Liver (tissue), 9 donors: Measurements from ENCODE around the gene ZDHHC4. TPM values are rescaled to one million over a fixed set of nuclear protein-coding genes. Genes with fewer than 3 reads are reported as not detected.

Experiments
- DNase-seq: peaks from one replicate; pipeline ENCODE4 v3.0.0-alpha.2; 2017; ENCODE audit warnings: low spot score
- H3K27ac ChIP-seq, 2 donors: one replicate each; pipeline ENCODE4 v1.7.0; 2013; ENCODE audit warnings: inconsistent platforms in 2 of 2, low read length in 2 of 2, control low read depth in 1 of 2, low read depth in 1 of 2, mild to moderate bottlenecking in 1 of 2
- H3K27me3 ChIP-seq, 4 donors: one replicate each; pipeline versions ENCODE4 v1.6.1 to v1.7.0; 2013; ENCODE audit warnings: low read length in 3 of 4, inconsistent platforms in 1 of 4, mild to moderate bottlenecking in 1 of 4, moderate library complexity in 1 of 4; ENCODE audit not compliant: control insufficient read depth in 4 of 4, insufficient read depth in 4 of 4
- H3K36me3 ChIP-seq, 4 donors: one replicate each; pipeline versions ENCODE4 v1.6.1 to v1.7.0; 2013; ENCODE audit warnings: low read length in 3 of 4, mild to moderate bottlenecking in 3 of 4, low read depth in 1 of 4, moderate library complexity in 1 of 4; ENCODE audit not compliant: control insufficient read depth in 4 of 4, insufficient read depth in 3 of 4
- H3K4me1 ChIP-seq, 4 donors: one replicate each; pipeline versions ENCODE4 v1.6.1 to v1.7.0; 2013; ENCODE audit warnings: low read length in 3 of 4, mild to moderate bottlenecking in 3 of 4, moderate library complexity in 1 of 4; ENCODE audit not compliant: control insufficient read depth in 4 of 4, insufficient read depth in 4 of 4
- H3K4me3 ChIP-seq, 3 donors: one replicate each; pipeline versions ENCODE4 v1.6.1 to v1.7.0; 2013; ENCODE audit warnings: low read length in 3 of 3, control low read depth in 1 of 3, low read depth in 1 of 3, mild to moderate bottlenecking in 1 of 3
- H3K9ac ChIP-seq, 2 donors: one replicate each; pipeline ENCODE4 v1.7.0; 2013; ENCODE audit warnings: low read length in 2 of 2, mild to moderate bottlenecking in 2 of 2, moderate library complexity in 2 of 2, control low read depth in 1 of 2, low read depth in 1 of 2
- H3K9me3 ChIP-seq, 4 donors: one replicate each; pipeline versions ENCODE4 v1.6.1 to v1.7.0; 2013; ENCODE audit warnings: low read length in 3 of 4; ENCODE audit not compliant: control insufficient read depth in 4 of 4
- ATF3 ChIP-seq: IDR thresholded peaks from 2 replicates; pipeline ENCODE4 v1.6.1; 2016; ENCODE audit warnings: antibody characterized with exemption
- CTCF ChIP-seq: fragments of 150-350 bp; IDR thresholded peaks from 2 replicates; pipeline ENCODE4 v1.5.1; 2017; ENCODE audit warnings: improper control_type of control experiment, low read depth, low read length; ENCODE audit not compliant: missing input control
- EGR1 ChIP-seq, 2 donors: IDR thresholded peaks; 2 replicates each; pipeline ENCODE4 v1.6.1; 2016 to 2018; ENCODE audit warnings: antibody characterized with exemption in 2 of 2, low read depth in 2 of 2
- FOXA1 ChIP-seq: IDR thresholded peaks from 2 replicates; pipeline ENCODE4 v1.6.1; 2016; ENCODE audit warnings: antibody characterized with exemption
- FOXA2 ChIP-seq: IDR thresholded peaks from 2 replicates; pipeline ENCODE4 v1.6.1; 2016; ENCODE audit warnings: antibody characterized with exemption
- GABPA ChIP-seq, 2 donors: IDR thresholded peaks in 1 of 2; conservative IDR thresholded peaks in 1 of 2; 2 replicates each; pipeline ENCODE4 v1.6.1; 2016; ENCODE audit warnings: antibody characterized with exemption in 2 of 2, mild to moderate bottlenecking in 1 of 2, moderate library complexity in 1 of 2
- HNF4A ChIP-seq, 2 donors: conservative IDR thresholded peaks; 2 replicates each; pipeline ENCODE4 v1.6.1; 2016; ENCODE audit warnings: antibody characterized with exemption in 2 of 2, mild to moderate bottlenecking in 2 of 2
- HNF4G ChIP-seq: IDR thresholded peaks from 2 replicates; pipeline ENCODE4 v1.6.1; 2016; ENCODE audit warnings: antibody characterized with exemption
- JUND ChIP-seq, 2 donors: IDR thresholded peaks; 2 replicates each; pipeline ENCODE4 v1.6.1; 2016; ENCODE audit warnings: antibody characterized with exemption in 2 of 2
- MAX ChIP-seq: IDR thresholded peaks from 2 replicates; pipeline ENCODE4 v1.6.1; 2016; ENCODE audit warnings: antibody characterized with exemption
- NR2F2 ChIP-seq: IDR thresholded peaks from 2 replicates; pipeline ENCODE4 v1.6.1; 2016; ENCODE audit warnings: antibody characterized with exemption
- RAD21 ChIP-seq, 2 donors: IDR thresholded peaks; 2 replicates each; pipeline ENCODE4 v1.6.1; 2016; ENCODE audit warnings: antibody characterized with exemption in 2 of 2, mild to moderate bottlenecking in 2 of 2
- REST ChIP-seq: IDR thresholded peaks from 2 replicates; pipeline ENCODE4 v1.6.1; 2016; ENCODE audit warnings: antibody characterized with exemption, mild to moderate bottlenecking
- RXRA ChIP-seq, 2 donors: IDR thresholded peaks; 2 replicates each; pipeline ENCODE4 v1.6.1; 2017 to 2018; ENCODE audit warnings: antibody characterized with exemption in 2 of 2, mild to moderate bottlenecking in 1 of 2
- SP1 ChIP-seq: IDR thresholded peaks from 2 replicates; pipeline ENCODE4 v1.6.1; 2018; ENCODE audit warnings: antibody characterized with exemption, mild to moderate bottlenecking
- TAF1 ChIP-seq: conservative IDR thresholded peaks from 2 replicates; pipeline ENCODE4 v1.6.1; 2016; ENCODE audit warnings: antibody characterized with exemption, mild to moderate bottlenecking
- YY1 ChIP-seq: IDR thresholded peaks from 2 replicates; pipeline ENCODE4 v1.6.1; 2016; ENCODE audit warnings: antibody characterized with exemption, mild to moderate bottlenecking
- ZBTB33 ChIP-seq: IDR thresholded peaks from 2 replicates; pipeline ENCODE4 v1.6.1; 2016; ENCODE audit warnings: antibody characterized with exemption
- WGBS: extraction: QIAGEN DNeasy Blood & Tissue Kit; methylation state at CpG from one replicate; pipeline ENCODE4 v1.1.7; 2013; 5-methylcytosine and 5-hydroxymethylcytosine counted together
- polyA plus RNA-seq, 2 donors: library from polyadenylated mRNA; stranded (reverse) in 1 of 2; unstranded in 1 of 2; fragments of 200-250 nt in 1 of 2; fragments of >200 nt in 1 of 2; fragmentation: Nextera tagmentation in 1 of 2; extraction: Ambion mirVana in 1 of 2; gene quantifications; one replicate each; pipeline versions ENCODE4 v1.2.1 to v1.2.3, GENCODE V29; 2013 to 2015
- total RNA-seq, 2 donors: library from RNA; depleted of rRNA; stranded (reverse); fragments of >200 nt; gene quantifications; one replicate each; pipeline ENCODE4 v1.2.3, GENCODE V29; 2014
- donor health status: healthy.
- donor health status: healthy.
- donor health status: healthy.
- donor health status: healthy.
- donor health status: healthy.

The ZDHHC4 gene
- total and polyA plus RNA-seq, 4 donors = 32.1 to 46.8 (median 34.9) TPM

GRCh38 chr7:6624246-6624611 lies 47.0 kb downstream of the ZDHHC4 start:
- no peak overlapping the region for H3K9ac ChIP-seq
- no peak overlapping the region for H3K4me3 ChIP-seq
- DNase-seq = no peak
- no peak overlapping the region for H3K27ac ChIP-seq
- H3K27me3 ChIP-seq = no peaks in the 10 kb centered on the region
- no peaks in the 10 kb centered on the region for H3K36me3 ChIP-seq
- no peaks in the 10 kb centered on the region for H3K4me1 ChIP-seq
- TF ChIP-seq HNF4A (conservative IDR thresholded peaks at IDR 0.05) = no peak
- TF ChIP-seq SP1 = no peak
- no peak for TF ChIP-seq RAD21 (IDR thresholded peaks at IDR 0.05)
- TF ChIP-seq EGR1 (IDR thresholded peaks at IDR 0.05; ENCODE audit: low read depth in 2 of 2) = no peak
- no peak for TF ChIP-seq RXRA (IDR thresholded peaks at IDR 0.05)
- no peak for TF ChIP-seq JUND (IDR thresholded peaks at IDR 0.05)
- TF ChIP-seq NR2F2 = no peak
- TF ChIP-seq YY1 = no peak
- TF ChIP-seq CTCF = no peak
- no peak for TF ChIP-seq HNF4G
- no peak for TF ChIP-seq ATF3
- no peak for TF ChIP-seq TAF1
- no peak for TF ChIP-seq FOXA2
- TF ChIP-seq GABPA (IDR thresholded peaks at IDR 0.05 in 1 of 2, conservative IDR thresholded peaks at IDR 0.05 in 1 of 2) = no peak
- no peak for TF ChIP-seq REST
- TF ChIP-seq ZBTB33 = no peak
- TF ChIP-seq MAX = no peak
- TF ChIP-seq FOXA1 = no peak
- 77% methylated on average over 3 of the region's 3 CpGs for WGBS
- H3K9me3 ChIP-seq = no peaks in the 10 kb centered on the region

- H3K4me3 ChIP-seq = no peak overlapping the region
- WGBS = 93% methylated on average over 6 of the region's 6 CpGs
- no peak for TF ChIP-seq CTCF
- no peak for TF ChIP-seq RXRA (IDR thresholded peaks at IDR 0.05)
- TF ChIP-seq YY1 = no peak
- TF ChIP-seq ATF3 = no peak
- no peak overlapping the region for H3K9ac ChIP-seq
- H3K4me1 ChIP-seq = no peaks in the 10 kb centered on the region
- no peaks in the 10 kb centered on the region for H3K36me3 ChIP-seq
- no peaks in the 10 kb centered on the region for H3K27me3 ChIP-seq
- H3K9me3 ChIP-seq = no peaks in the 10 kb centered on the region
- DNase-seq = no peak
- no peak overlapping the region for H3K27ac ChIP-seq
Measured at GRCh38 chr7:6628045-6628444, 50.8 kb downstream of the ZDHHC4 start.
